A673 (cell line): Measurements from ENCODE around the gene FKBP5. TPM values are rescaled to one million over a fixed set of nuclear protein-coding genes. Genes with fewer than 3 reads are reported as not detected.

Experiments
- BruUV-seq: library from RNA; stranded (reverse); fragments of 400-500 nt; replicated peaks from 2 replicates; lab custom pipeline; 2021; lab: Mats Ljungman, UMichigan
- CTCF ChIA-PET: fragments of 300-600 bp; sonication (Branson Sonifier 250); formaldehyde crosslinking; loops from one replicate; lab custom pipeline; 2022; ENCODE audit warnings: antibody characterized with exemption; lab: Charles Lee
- POLR2A ChIA-PET: fragments of 300-600 bp; sonication (Branson Sonifier 250); formaldehyde crosslinking; loops from one replicate; lab custom pipeline; 2022; ENCODE audit warnings: antibody characterized with exemption; ENCODE audit not compliant: low non-redundant PET; lab: Charles Lee
- DNase-seq: peaks from one replicate; pipeline ENCODE4 v3.0.0-alpha.2; 2015; ENCODE audit warnings: low spot score
- H3K27ac ChIP-seq: fragments of 200-600 bp; sonication (generic); 2 replicates; pipeline ENCODE4 v1.5.1; 2016; ENCODE audit warnings: mixed run types, low read depth, mild to moderate bottlenecking, mixed read lengths, antibody characterized with exemption, low read length; ENCODE audit not compliant: poor library complexity, severe bottlenecking
- H3K27me3 ChIP-seq: fragments of 200-600 bp; sonication (generic); replicated peaks from 2 replicates; pipeline ENCODE4 v1.6.1; 2017; ENCODE audit warnings: mixed run types, low read depth, mild to moderate bottlenecking, mixed read lengths, antibody characterized with exemption, low read length; ENCODE audit not compliant: insufficient read depth, poor library complexity
- H3K36me3 ChIP-seq: fragments of 200-600 bp; sonication (generic); 2 replicates; pipeline ENCODE4 v1.6.1; 2016; ENCODE audit warnings: mixed run types, mild to moderate bottlenecking, mixed read lengths, antibody characterized with exemption, low read length; ENCODE audit not compliant: insufficient read depth, poor library complexity, severe bottlenecking
- H3K4me1 ChIP-seq: fragments of 200-600 bp; sonication (generic); 2 replicates; pipeline ENCODE4 v1.6.1; 2017; ENCODE audit warnings: mixed run types, mild to moderate bottlenecking, mixed read lengths, antibody characterized with exemption, low read length; ENCODE audit not compliant: insufficient read depth, poor library complexity, severe bottlenecking
- H3K4me3 ChIP-seq: fragments of 200-600 bp; sonication (generic); 2 replicates; pipeline ENCODE4 v1.5.1; 2016; ENCODE audit warnings: low read depth, mixed run types, mild to moderate bottlenecking, mixed read lengths, low read length; ENCODE audit not compliant: poor library complexity, severe bottlenecking
- H3K9me3 ChIP-seq: fragments of 200-600 bp; sonication (generic); 2 replicates; pipeline ENCODE4 v1.6.1; 2016; ENCODE audit warnings: mixed run types, low read depth, mild to moderate bottlenecking, mixed read lengths, antibody characterized with exemption, low read length; ENCODE audit not compliant: poor library complexity, severe bottlenecking
- EZH2 ChIP-seq: fragments of 200-600 bp; sonication (generic); IDR thresholded peaks from 2 replicates; pipeline ENCODE4 v1.6.1; 2017; ENCODE audit warnings: borderline replicate concordance, low read depth, mild to moderate bottlenecking, mixed read lengths, antibody characterized with exemption, low read length; ENCODE audit not compliant: poor library complexity, severe bottlenecking
- intact Hi-C: fragments of 100-400 bp; cut with micrococcal nuclease; formaldehyde crosslinking; loops from one replicate; pipeline ENCODE4 v1.10.0; 2022; ENCODE audit not compliant: unreplicated experiment
- total RNA-seq: library from RNA; stranded (reverse); gene quantifications from 2 replicates; pipeline ENCODE4 v1.2.3, GENCODE V29; 2021
- TF ChIP-seq, protein P1 (sequence below): fragments of 300-800, 200-600 bp; sonication (generic); conservative IDR thresholded peaks from 2 replicates; pipeline ENCODE4 v1.5.1; 2017; ENCODE audit warnings: low read depth, mild to moderate bottlenecking, antibody characterized with exemption, low read length, moderate library complexity, mixed read lengths

The FKBP5 gene
- total RNA-seq, 1 experiment from 2014 or later, result 20.4 TPM

DNA sequence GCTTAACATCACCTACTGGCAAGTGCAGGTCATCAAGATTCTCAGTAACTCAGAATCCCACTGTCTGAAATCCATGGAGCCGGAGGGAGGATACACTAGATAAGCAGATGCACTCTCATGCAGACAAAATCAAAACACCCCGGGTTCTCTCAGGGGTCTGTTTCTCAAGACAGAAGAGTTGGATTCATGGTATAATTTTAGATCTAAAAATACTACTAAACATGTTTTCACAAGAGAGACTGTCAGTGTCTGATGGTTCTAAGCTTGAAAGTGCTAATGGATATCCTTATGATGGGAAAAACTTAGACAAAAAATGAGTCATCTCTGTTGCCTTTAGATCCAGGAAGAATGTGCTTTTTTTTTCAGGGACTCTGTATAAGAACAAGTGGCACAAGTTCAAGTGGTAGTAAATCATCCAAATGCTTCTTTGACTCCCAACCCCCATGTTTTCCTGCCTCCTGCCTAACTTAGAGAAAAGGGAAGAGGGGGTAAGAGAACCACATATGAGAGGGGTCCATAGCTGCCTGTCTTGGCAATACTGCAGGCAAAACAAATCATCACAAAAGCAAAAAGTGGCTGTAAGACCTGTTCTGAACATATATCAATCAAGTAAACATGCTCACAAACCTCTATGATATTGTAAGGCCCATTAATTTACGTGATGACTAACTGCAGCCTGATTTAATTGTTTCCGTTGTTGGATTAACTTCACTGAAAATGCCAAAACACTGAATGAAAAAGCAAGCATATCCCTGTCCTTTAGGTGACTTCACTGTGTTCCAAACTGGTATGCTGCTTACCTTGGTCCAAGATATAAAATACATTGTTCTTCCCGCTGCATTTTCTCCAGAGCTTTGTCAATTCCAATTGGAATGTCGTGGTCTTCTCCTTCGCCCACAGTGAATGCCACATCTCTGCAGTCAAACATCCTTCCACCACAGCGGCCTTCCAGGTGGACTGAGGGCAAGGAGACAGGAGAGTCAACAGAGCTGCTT is 92.0 kb downstream of the FKBP5 start:
- Histone ChIP-seq H3K36me3 (no peaks in the 10 kb centered on the region), H3K4me1 (peaks cover 35% of the 10 kb centered on the region), H3K9me3 (no peaks in the 10 kb centered on the region), H3K4me3 (no peak overlapping the region), H3K27me3 (no peaks in the 10 kb centered on the region), H3K27ac (peak overlapping the region; percentile 55)
- peak; percentile 90 for DNase-seq
- CTCF ChIA-PET, result no interaction called here
- POLR2A ChIA-PET, result interaction anchor here (0.6 kb wide), 1 partner anchor 79 kb away, joined by 6 read pairs; no protein-coding TSS in a partner anchor
- intact Hi-C loops, result no loop called here
- no peak for TF ChIP-seq EZH2
- TF ChIP-seq, protein P1, sequence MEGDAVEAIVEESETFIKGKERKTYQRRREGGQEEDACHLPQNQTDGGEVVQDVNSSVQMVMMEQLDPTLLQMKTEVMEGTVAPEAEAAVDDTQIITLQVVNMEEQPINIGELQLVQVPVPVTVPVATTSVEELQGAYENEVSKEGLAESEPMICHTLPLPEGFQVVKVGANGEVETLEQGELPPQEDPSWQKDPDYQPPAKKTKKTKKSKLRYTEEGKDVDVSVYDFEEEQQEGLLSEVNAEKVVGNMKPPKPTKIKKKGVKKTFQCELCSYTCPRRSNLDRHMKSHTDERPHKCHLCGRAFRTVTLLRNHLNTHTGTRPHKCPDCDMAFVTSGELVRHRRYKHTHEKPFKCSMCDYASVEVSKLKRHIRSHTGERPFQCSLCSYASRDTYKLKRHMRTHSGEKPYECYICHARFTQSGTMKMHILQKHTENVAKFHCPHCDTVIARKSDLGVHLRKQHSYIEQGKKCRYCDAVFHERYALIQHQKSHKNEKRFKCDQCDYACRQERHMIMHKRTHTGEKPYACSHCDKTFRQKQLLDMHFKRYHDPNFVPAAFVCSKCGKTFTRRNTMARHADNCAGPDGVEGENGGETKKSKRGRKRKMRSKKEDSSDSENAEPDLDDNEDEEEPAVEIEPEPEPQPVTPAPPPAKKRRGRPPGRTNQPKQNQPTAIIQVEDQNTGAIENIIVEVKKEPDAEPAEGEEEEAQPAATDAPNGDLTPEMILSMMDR, result no peak
- BruUV-seq, result no TSS peak

GRCh38 chr6:35594503-35595186 is 94.1 kb downstream of the FKBP5 start:
- no peak overlapping the region for H3K4me3 ChIP-seq
- no peak for TF ChIP-seq EZH2
- TF ChIP-seq, protein P1, result no peak
- intact Hi-C loops, result no loop called here
- no peak overlapping the region for H3K27ac ChIP-seq
- BruUV-seq, result no TSS peak
- peaks cover 18% of the 10 kb centered on the region for H3K4me1 ChIP-seq
- ChIA-PET CTCF (interaction anchor here (0.5 kb wide), 1 partner anchor 72 kb away, joined by 3 read pairs; no protein-coding TSS in a partner anchor), POLR2A (no interaction called here)
- H3K9me3 ChIP-seq, result no peaks in the 10 kb centered on the region
- H3K36me3 ChIP-seq, result no peaks in the 10 kb centered on the region
- DNase-seq, result no peak
- H3K27me3 ChIP-seq, result no peaks in the 10 kb centered on the region

DNA sequence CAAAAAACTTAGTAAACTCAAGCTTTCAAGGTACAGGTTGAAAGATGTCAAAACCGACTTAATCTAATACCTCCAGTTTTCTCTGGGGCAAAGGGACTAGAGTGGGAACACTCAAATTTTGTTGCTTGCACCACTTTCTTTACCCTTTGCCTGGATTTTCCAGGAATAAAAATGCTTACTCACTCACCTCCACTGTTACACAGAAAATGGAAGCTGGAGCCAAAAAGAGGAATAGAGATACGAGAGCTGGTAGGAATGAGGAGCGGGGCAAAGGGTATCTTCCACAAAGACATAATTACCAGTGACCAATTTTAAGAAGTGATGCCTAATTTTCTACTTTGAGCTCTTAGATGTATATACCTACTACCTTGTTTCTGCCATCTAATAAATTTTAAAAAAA is 96.5 kb downstream of the FKBP5 start:
- no peaks in the 10 kb centered on the region for H3K9me3 ChIP-seq
- no peaks in the 10 kb centered on the region for H3K27me3 ChIP-seq
- H3K4me3 ChIP-seq, result no peak overlapping the region
- H3K36me3 ChIP-seq, result no peaks in the 10 kb centered on the region
- ChIA-PET POLR2A (interaction anchor here (0.6 kb wide), 1 partner anchor 135 kb away, joined by 3 read pairs; no protein-coding TSS in a partner anchor), CTCF (no interaction called here)
- no peak overlapping the region for H3K27ac ChIP-seq
- no peak for TF ChIP-seq EZH2
- TF ChIP-seq, protein P1, result no peak
- no peak for DNase-seq
- intact Hi-C loops, result no loop called here
- H3K4me1 ChIP-seq, result peaks cover 15% of the 10 kb centered on the region
- BruUV-seq, result no TSS peak
